Fibroblast of lung (primary cell): ENCODE data around the gene CAMK2B.

ENCODE experiments used
- EZH2 ChIP-seq: IDR thresholded peaks from 2 replicates; pipeline ENCODE4 v1.5.1; 2012; ENCODE audit warnings: low read length, control low read depth, mild to moderate bottlenecking; ENCODE audit errors: missing control alignments
- TF ChIP-seq, protein P1 (sequence below), 2 donors: IDR thresholded peaks in 1 of 2; conservative IDR thresholded peaks in 1 of 2; 1 replicate in 1 of 2; 2 replicates in 1 of 2; pipeline ENCODE4 v1.5.1; 2011 to 2012; ENCODE audit warnings: low read length in 2 of 2, control low read depth in 1 of 2, inconsistent platforms in 1 of 2, low read depth in 1 of 2, mild to moderate bottlenecking in 1 of 2

DNA sequence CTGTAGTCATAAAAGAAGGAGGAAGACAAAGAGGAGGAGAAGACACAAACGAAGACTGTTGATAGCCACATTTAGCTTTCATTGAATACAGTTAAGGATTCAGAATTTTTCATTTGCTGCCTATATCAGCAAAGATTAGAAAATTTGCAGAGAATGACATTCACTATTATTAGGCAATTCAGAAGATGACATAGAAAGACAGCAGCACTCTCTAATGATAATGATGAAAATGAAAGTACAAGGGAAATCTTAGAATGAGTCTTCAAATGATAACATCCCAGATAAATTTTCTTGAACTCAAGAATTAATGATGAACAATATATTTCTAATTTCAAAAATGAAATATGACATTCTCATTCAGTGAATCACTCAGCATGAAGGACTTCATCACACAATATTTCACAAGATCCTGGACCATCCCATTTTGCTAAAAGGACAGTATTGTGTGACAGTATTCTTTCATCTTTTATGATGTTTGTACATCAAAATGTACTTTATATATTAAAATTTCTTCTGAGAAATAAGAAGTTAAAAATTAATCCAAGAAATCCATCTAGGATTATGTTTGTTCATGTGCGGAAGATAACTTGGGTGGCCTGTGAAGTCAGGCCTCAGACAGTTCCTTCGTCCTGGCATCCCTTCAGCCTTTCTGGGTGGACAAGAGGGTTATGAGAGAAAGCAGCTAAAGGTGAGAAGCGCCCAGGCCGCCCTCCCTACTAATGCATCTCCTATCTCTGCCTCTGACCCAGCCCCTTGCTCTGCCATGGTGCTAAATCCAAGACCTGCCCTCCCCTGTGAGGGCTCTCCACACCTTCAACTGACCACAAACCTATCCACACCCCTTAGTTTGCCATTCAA lies 47.4 kb upstream of the CAMK2B start:
- TF ChIP-seq, protein P1, sequence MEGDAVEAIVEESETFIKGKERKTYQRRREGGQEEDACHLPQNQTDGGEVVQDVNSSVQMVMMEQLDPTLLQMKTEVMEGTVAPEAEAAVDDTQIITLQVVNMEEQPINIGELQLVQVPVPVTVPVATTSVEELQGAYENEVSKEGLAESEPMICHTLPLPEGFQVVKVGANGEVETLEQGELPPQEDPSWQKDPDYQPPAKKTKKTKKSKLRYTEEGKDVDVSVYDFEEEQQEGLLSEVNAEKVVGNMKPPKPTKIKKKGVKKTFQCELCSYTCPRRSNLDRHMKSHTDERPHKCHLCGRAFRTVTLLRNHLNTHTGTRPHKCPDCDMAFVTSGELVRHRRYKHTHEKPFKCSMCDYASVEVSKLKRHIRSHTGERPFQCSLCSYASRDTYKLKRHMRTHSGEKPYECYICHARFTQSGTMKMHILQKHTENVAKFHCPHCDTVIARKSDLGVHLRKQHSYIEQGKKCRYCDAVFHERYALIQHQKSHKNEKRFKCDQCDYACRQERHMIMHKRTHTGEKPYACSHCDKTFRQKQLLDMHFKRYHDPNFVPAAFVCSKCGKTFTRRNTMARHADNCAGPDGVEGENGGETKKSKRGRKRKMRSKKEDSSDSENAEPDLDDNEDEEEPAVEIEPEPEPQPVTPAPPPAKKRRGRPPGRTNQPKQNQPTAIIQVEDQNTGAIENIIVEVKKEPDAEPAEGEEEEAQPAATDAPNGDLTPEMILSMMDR (conservative IDR thresholded peaks at IDR 0.05 in 1 of 2, IDR thresholded peaks at IDR 0.05 in 1 of 2; ENCODE audit: low read depth in 1 of 2, low read length in 2 of 2): no peak
- TF ChIP-seq EZH2: no peak
